ENCODE measurements around the gene PLEKHG1. TPM values are rescaled to one million over a fixed set of nuclear protein-coding genes. Genes with fewer than 3 reads are reported as not detected.

The PLEKHG1 gene
- total and polyA plus RNA-seq, 2 donors (not counting 1 experiment from before 2014, with no cell fraction given), result 66.2 to 450 TPM

- peak overlapping the region; percentile 79 for H3K4me2 ChIP-seq (replicated peaks; ENCODE audit: low read depth, low read length, poor library complexity, severe bottlenecking)
- H3K4me3 ChIP-seq (ENCODE audit: control extremely low read depth in 1 of 5, extremely low read depth in 1 of 5, insufficient read depth in 1 of 5, low read depth in 2 of 5, low read length in 4 of 5), result peak overlapping the region in 4 of 5 experiments; percentile 56 to 83 (median 74)
- ATAC-seq (ENCODE audit: low read depth), result no peak
- peak overlapping the region; percentile 75 for H2AFZ ChIP-seq (ENCODE audit: insufficient read depth, low read depth, low read length, poor library complexity, severe bottlenecking)
- Mint-ChIP-seq H3K4me1 (peaks cover 60% of the 10 kb centered on the region), H3K27ac (no peak overlapping the region), H3K27me3 (no peaks in the 10 kb centered on the region), H3K4me3 (peak overlapping the region; percentile 96), H3K9me3 (ENCODE audit: insufficient read depth) (no peaks in the 10 kb centered on the region)
- ChIA-PET CTCF (interaction anchor here (0.6 to 7.3 kb wide), 27 partner anchors 10 to 217 kb away, joined by 3 to 77 read pairs (median 5); no protein-coding TSS in a partner anchor), POLR2A (interaction anchor here (0.7 to 6.5 kb wide), 13 partner anchors 9 to 1585 kb away, joined by 3 to 84 read pairs (median 4); no protein-coding TSS in a partner anchor)
- H3K9ac ChIP-seq (ENCODE audit: low read length), result peak overlapping the region; percentile 86
- WGBS (ENCODE audit: insufficient coverage), result under 1% methylated on average over 38 of the region's 38 CpGs
- H3K79me2 ChIP-seq (ENCODE audit: control insufficient read depth, insufficient read depth, low read length), result peaks cover 59% of the 10 kb centered on the region
- peaks cover 14% of the 10 kb centered on the region for H4K20me1 ChIP-seq (ENCODE audit: control insufficient read depth, insufficient read depth, low read length, poor library complexity, severe bottlenecking)
- no peak for TF ChIP-seq EZH2 (IDR thresholded peaks at IDR 0.05; ENCODE audit: borderline replicate concordance, insufficient read depth, low read depth, low read length, poor library complexity, severe bottlenecking)
- TF ChIP-seq CTCF (IDR thresholded peaks at IDR 0.05), result no peak
- H3K27me3 ChIP-seq (replicated peaks in 1 of 4; ENCODE audit: control extremely low read depth in 1 of 4, control insufficient read depth in 3 of 4, insufficient read depth in 4 of 4, low read length in 3 of 4), result no peaks in the 10 kb centered on the region
- no peak for DNase-seq
- intact Hi-C loops (cut with micrococcal nuclease), result loop anchor here (1.0 to 5.0 kb wide), 5 partner anchors 23 to 182 kb away; no protein-coding TSS in a partner anchor
- H3K9me3 ChIP-seq (ENCODE audit: control extremely low read depth in 1 of 3, control insufficient read depth in 2 of 3, insufficient read depth in 1 of 3, low read length in 2 of 3), result no peaks in the 10 kb centered on the region
- H3K36me3 ChIP-seq (replicated peaks in 1 of 2; ENCODE audit: control extremely low read depth in 1 of 2, control insufficient read depth in 1 of 2, extremely low read depth in 1 of 2, insufficient read depth in 2 of 2, low read length in 1 of 2), result peaks cover 0 to 9% of the 10 kb centered on the region in 2 experiments
- H3K4me1 ChIP-seq (ENCODE audit: control insufficient read depth in 2 of 2, insufficient read depth in 2 of 2, low read length in 2 of 2), result peaks cover 50 to 53% of the 10 kb centered on the region in 2 donors
- H3K27ac ChIP-seq (ENCODE audit: low read length in 2 of 2), result peak overlapping the region; percentile 97 to 99
Measured at GRCh38 chr6:150600010-150600300, 270 bp downstream of the PLEKHG1 start.

DNA sequence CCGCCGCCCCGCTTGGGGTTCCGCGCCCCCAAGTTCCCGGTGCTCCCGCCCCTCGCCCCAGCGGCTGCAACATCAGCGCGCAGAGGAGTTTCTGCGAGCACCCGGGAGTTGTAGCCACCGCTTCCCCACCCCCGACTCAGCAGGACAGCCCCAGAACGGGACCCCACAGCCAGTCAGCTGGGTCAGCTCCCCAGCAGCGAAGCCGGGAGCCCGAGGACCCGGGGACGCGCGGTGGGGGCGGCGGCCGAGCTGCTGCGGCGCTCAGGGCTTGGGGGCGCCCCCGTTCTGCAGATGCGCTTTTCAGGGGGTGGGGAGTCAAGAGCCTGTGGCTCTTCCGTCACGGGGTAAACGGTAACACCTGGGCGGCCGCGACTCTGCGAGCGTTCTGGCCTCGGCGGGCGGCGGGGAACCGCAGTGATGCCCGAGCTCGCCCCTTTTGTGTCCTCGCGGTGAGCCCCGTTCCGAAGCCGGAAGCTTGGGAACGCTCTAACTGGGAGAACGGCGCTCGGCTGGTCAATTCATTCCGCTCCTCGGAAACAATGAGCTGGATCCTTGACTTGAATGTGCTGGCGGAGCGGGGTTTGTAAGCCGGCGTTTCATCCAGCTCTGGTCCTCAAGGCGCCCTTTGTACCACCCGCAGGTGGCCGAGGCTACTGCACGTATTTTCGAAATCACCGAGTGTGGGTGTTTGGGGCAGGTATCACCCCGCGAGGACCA lies 774 bp downstream of the PLEKHG1 start:
- Mint-ChIP-seq H3K27me3 (no peaks in the 10 kb centered on the region), H3K4me1 (peaks cover 65% of the 10 kb centered on the region), H3K27ac (peak overlapping the region; percentile 99), H3K9me3 (ENCODE audit: insufficient read depth) (no peaks in the 10 kb centered on the region), H3K4me3 (peak overlapping the region; percentile 99)
- Histone ChIP-seq H3K4me3 (ENCODE audit: control extremely low read depth in 1 of 5, extremely low read depth in 1 of 5, insufficient read depth in 1 of 5, low read depth in 2 of 5, low read length in 4 of 5) (peak overlapping the region; percentile 56 to 83 (median 73)), H3K4me1 (ENCODE audit: control insufficient read depth in 2 of 2, insufficient read depth in 2 of 2, low read length in 2 of 2) (peaks cover 52 to 54% of the 10 kb centered on the region in 2 donors), H2AFZ (ENCODE audit: insufficient read depth, low read depth, low read length, poor library complexity, severe bottlenecking) (peak overlapping the region; percentile 75), H3K9ac (ENCODE audit: low read length) (peak overlapping the region; percentile 86), H4K20me1 (ENCODE audit: control insufficient read depth, insufficient read depth, low read length, poor library complexity, severe bottlenecking) (peaks cover 14% of the 10 kb centered on the region), H3K4me2 (replicated peaks; ENCODE audit: low read depth, low read length, poor library complexity, severe bottlenecking) (peak overlapping the region; percentile 79), H3K27ac (ENCODE audit: low read length in 2 of 2) (peak overlapping the region; percentile 97 to 99), H3K79me2 (ENCODE audit: control insufficient read depth, insufficient read depth, low read length) (peaks cover 64% of the 10 kb centered on the region), H3K36me3 (replicated peaks in 1 of 2; ENCODE audit: control extremely low read depth in 1 of 2, control insufficient read depth in 1 of 2, extremely low read depth in 1 of 2, insufficient read depth in 2 of 2, low read length in 1 of 2) (peaks cover 0 to 10% of the 10 kb centered on the region in 2 experiments), H3K27me3 (replicated peaks in 1 of 4; ENCODE audit: control extremely low read depth in 1 of 4, control insufficient read depth in 3 of 4, insufficient read depth in 4 of 4, low read length in 3 of 4) (no peaks in the 10 kb centered on the region), H3K9me3 (ENCODE audit: control extremely low read depth in 1 of 3, control insufficient read depth in 2 of 3, insufficient read depth in 1 of 3, low read length in 2 of 3) (no peaks in the 10 kb centered on the region)
- under 1% methylated on average over 69 of the region's 69 CpGs for WGBS (ENCODE audit: insufficient coverage)
- POLR2A ChIA-PET, result interaction anchor here (0.6 to 6.5 kb wide), 17 partner anchors 9 to 1584 kb away, joined by 3 to 84 read pairs (median 3); no protein-coding TSS in a partner anchor
- no peak for TF ChIP-seq EZH2 (IDR thresholded peaks at IDR 0.05; ENCODE audit: borderline replicate concordance, insufficient read depth, low read depth, low read length, poor library complexity, severe bottlenecking)
- TF ChIP-seq CTCF (IDR thresholded peaks at IDR 0.05), result peak; percentile 76
- intact Hi-C loops (cut with micrococcal nuclease), result loop anchor here (1.0 to 5.0 kb wide), 5 partner anchors 23 to 182 kb away; no protein-coding TSS in a partner anchor
- CTCF ChIA-PET, result interaction anchor here (0.6 to 7.3 kb wide), 30 partner anchors 10 to 216 kb away, joined by 3 to 77 read pairs (median 5); no protein-coding TSS in a partner anchor
- ATAC-seq (ENCODE audit: low read depth) (peak; percentile 75), DNase-seq (peak; percentile 95)
